Measurements from ENCODE around the gene DIPK1A. TPM values are rescaled to one million over a fixed set of nuclear protein-coding genes. Genes with fewer than 3 reads are reported as not detected.

DIPK1A gene
- total RNA-seq, 1 experiment from 2014 or later: 3.8 TPM

DNA sequence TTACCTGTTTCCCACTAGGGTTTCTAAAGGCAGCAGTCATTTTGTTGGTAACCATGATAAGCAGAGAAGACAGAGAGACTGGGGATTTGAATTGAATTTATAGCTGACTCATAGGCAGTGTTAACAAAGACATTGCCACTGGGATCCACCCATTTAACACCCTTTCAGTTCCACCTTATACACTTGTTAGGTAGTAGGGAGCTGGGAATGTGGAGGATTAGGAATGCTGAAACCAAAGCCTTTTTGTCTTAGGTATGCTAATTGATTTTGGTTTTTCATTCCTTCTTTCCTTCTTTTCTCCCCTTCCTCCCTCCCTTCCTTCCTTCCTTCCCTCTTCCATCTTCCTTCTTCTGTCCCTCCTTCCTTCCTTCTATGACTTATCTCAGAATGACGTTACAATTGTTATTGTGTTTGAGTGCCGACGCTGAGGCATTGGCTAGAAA lies 168.9 kb downstream of the DIPK1A start:
- no peak overlapping the region for H2BK5ac ChIP-seq (ENCODE audit: insufficient read length, low read length)
- no peak overlapping the region for H2AK5ac ChIP-seq (ENCODE audit: insufficient read length, low read length)
- H2BK20ac ChIP-seq (ENCODE audit: low read depth, low read length, poor library complexity, severe bottlenecking): no peak overlapping the region
- no CpG with 5 or more reads among the region's 3 CpGs for WGBS (ENCODE audit: extremely low coverage, insufficient read length, low lambda C conversion rate)
- H3K27ac Mint-ChIP-seq: peak overlapping the region in 2 of 3 experiments; percentile 66 to 83; a peak in 3 of 7 replicates
- no peaks in the 10 kb centered on the region for H3K79me2 ChIP-seq (ENCODE audit: insufficient read depth, low read length)
- no peaks in the 10 kb centered on the region for H4K20me1 ChIP-seq (ENCODE audit: control insufficient read depth, insufficient read depth, insufficient read length)
- H3K27me3 ChIP-seq (ENCODE audit: insufficient read depth, low read length): no peaks in the 10 kb centered on the region
- H4K91ac ChIP-seq (ENCODE audit: insufficient read length, low read depth, low read length): no peak overlapping the region
- H3K79me1 ChIP-seq (ENCODE audit: insufficient read depth, low read depth, low read length, poor library complexity, severe bottlenecking): no peaks in the 10 kb centered on the region
- H3K4me3 Mint-ChIP-seq: 0 out of 5 replicates have a peak overlapping the region, but pooled peaks of 1 of the 2 experiments have one; percentile 13
- no peak overlapping the region for H4K5ac ChIP-seq (ENCODE audit: insufficient read length, low read depth, low read length)
- no peaks in the 10 kb centered on the region for H3K23me2 ChIP-seq (ENCODE audit: insufficient read length, low read depth, low read length, poor library complexity, severe bottlenecking)
- H3K23ac ChIP-seq (ENCODE audit: insufficient read length, low read depth, low read length): no peak overlapping the region
- no peak overlapping the region for H2AFZ ChIP-seq (ENCODE audit: low read length)
- H3K9me3 Mint-ChIP-seq: no peaks in the 10 kb centered on the region
- DNase-seq: no peak
- H2BK15ac ChIP-seq (ENCODE audit: low read depth, low read length): no peak overlapping the region
- H3K9ac ChIP-seq (ENCODE audit: extremely low read depth, insufficient read length, low read length): no peak overlapping the region
- no peak overlapping the region for H4K8ac ChIP-seq (replicated peaks; ENCODE audit: insufficient read length, low read depth, low read length)
- no peak overlapping the region for H3T11ph ChIP-seq (ENCODE audit: low read length)
- TF ChIP-seq, protein P1, sequence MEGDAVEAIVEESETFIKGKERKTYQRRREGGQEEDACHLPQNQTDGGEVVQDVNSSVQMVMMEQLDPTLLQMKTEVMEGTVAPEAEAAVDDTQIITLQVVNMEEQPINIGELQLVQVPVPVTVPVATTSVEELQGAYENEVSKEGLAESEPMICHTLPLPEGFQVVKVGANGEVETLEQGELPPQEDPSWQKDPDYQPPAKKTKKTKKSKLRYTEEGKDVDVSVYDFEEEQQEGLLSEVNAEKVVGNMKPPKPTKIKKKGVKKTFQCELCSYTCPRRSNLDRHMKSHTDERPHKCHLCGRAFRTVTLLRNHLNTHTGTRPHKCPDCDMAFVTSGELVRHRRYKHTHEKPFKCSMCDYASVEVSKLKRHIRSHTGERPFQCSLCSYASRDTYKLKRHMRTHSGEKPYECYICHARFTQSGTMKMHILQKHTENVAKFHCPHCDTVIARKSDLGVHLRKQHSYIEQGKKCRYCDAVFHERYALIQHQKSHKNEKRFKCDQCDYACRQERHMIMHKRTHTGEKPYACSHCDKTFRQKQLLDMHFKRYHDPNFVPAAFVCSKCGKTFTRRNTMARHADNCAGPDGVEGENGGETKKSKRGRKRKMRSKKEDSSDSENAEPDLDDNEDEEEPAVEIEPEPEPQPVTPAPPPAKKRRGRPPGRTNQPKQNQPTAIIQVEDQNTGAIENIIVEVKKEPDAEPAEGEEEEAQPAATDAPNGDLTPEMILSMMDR (conservative IDR thresholded peaks at IDR 0.05): no peak
- H3K4me1 ChIP-seq (ENCODE audit: insufficient read depth, low read length): no peaks in the 10 kb centered on the region
- H3K4me2 ChIP-seq (ENCODE audit: insufficient read depth, insufficient read length, low read length): no peak overlapping the region
- H2BK12ac ChIP-seq (ENCODE audit: insufficient read length, low read depth, low read length): no peak overlapping the region
- H3K18ac ChIP-seq (ENCODE audit: insufficient read length, low read depth, low read length): no peak overlapping the region
- H2BK120ac ChIP-seq (ENCODE audit: low read depth, low read length, poor library complexity, severe bottlenecking): no peak overlapping the region
- no peak overlapping the region for H3K14ac ChIP-seq (ENCODE audit: insufficient read depth, low read length)
- no peaks in the 10 kb centered on the region for H3K9me3 ChIP-seq (ENCODE audit: control insufficient read depth, low read depth, low read length)
- peaks cover 12% of the 10 kb centered on the region for H3K27me3 Mint-ChIP-seq (ENCODE audit: low read depth)
- H3K4ac ChIP-seq (ENCODE audit: low read depth, low read length): no peak overlapping the region
- H3K56ac ChIP-seq (ENCODE audit: insufficient read length, low read depth, low read length): no peak overlapping the region
- peaks cover 31 to 33% of the 10 kb centered on the region in 2 experiments for H3K4me1 Mint-ChIP-seq
- no peaks in the 10 kb centered on the region for H3K36me3 Mint-ChIP-seq (ENCODE audit: insufficient read depth in 1 of 3, low read depth in 3 of 3)
- H3K27ac ChIP-seq (ENCODE audit: insufficient read length, low read depth, low read length): no peak overlapping the region

Other genes starting within 250 kb of the DIPK1A start
- 9.7 and 10.5 TPM in 2 replicates for gene EVI5, start 176.4 kb downstream of the DIPK1A start, total RNA-seq (2021)
- 1,586 and 1,608 TPM in 2 replicates for gene RPL5, start 129.4 kb downstream of the DIPK1A start, total RNA-seq (2021)
- 103 and 110 TPM in 2 replicates for gene MTF2, start 117.8 kb upstream of the DIPK1A start, total RNA-seq (2021)
- 32.9 and 35.0 TPM in 2 replicates for gene TMED5, start 219.0 kb upstream of the DIPK1A start, total RNA-seq (2021)
- 17.3 and 19.5 TPM in 2 replicates for gene CCDC18, start 219.3 kb upstream of the DIPK1A start, total RNA-seq (2021)

Data from H9 (cell line).